ENCODE data around the gene ZMYND10. TPM values are rescaled to one million over a fixed set of nuclear protein-coding genes. Genes with fewer than 3 reads are reported as not detected.

Gene ZMYND10
- polyA plus RNA-seq, 1 experiment = 0.87 TPM

- ChIA-PET POLR2A (no interaction called here), CTCF (interaction anchor here (0.7 to 1.4 kb wide), 3 partner anchors 13 to 90 kb away, joined by 3 read pairs; no protein-coding TSS in a partner anchor)
- TF ChIP-seq, protein P1, sequence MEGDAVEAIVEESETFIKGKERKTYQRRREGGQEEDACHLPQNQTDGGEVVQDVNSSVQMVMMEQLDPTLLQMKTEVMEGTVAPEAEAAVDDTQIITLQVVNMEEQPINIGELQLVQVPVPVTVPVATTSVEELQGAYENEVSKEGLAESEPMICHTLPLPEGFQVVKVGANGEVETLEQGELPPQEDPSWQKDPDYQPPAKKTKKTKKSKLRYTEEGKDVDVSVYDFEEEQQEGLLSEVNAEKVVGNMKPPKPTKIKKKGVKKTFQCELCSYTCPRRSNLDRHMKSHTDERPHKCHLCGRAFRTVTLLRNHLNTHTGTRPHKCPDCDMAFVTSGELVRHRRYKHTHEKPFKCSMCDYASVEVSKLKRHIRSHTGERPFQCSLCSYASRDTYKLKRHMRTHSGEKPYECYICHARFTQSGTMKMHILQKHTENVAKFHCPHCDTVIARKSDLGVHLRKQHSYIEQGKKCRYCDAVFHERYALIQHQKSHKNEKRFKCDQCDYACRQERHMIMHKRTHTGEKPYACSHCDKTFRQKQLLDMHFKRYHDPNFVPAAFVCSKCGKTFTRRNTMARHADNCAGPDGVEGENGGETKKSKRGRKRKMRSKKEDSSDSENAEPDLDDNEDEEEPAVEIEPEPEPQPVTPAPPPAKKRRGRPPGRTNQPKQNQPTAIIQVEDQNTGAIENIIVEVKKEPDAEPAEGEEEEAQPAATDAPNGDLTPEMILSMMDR (IDR thresholded peaks at IDR 0.05; ENCODE audit: low read depth, low read length) = no peak
- H3K9me3 ChIP-seq (ENCODE audit: control insufficient read depth, insufficient read depth, low read length) = no peaks in the 10 kb centered on the region; the same call in 1 of the 2 replicates
- H3K4me3 ChIP-seq (ENCODE audit: low read depth, low read length) = no peak overlapping the region
- H3K27me3 ChIP-seq (ENCODE audit: control insufficient read depth, insufficient read depth, low read length) = no peaks in the 10 kb centered on the region
- no peak overlapping the region for H3K27ac ChIP-seq (ENCODE audit: low read depth, low read length)
- no peak for DNase-seq (ENCODE audit: low read depth, low spot score)
Observed at GRCh38 chr3:50323092-50323600, 22.4 kb downstream of the ZMYND10 start.

DNA sequence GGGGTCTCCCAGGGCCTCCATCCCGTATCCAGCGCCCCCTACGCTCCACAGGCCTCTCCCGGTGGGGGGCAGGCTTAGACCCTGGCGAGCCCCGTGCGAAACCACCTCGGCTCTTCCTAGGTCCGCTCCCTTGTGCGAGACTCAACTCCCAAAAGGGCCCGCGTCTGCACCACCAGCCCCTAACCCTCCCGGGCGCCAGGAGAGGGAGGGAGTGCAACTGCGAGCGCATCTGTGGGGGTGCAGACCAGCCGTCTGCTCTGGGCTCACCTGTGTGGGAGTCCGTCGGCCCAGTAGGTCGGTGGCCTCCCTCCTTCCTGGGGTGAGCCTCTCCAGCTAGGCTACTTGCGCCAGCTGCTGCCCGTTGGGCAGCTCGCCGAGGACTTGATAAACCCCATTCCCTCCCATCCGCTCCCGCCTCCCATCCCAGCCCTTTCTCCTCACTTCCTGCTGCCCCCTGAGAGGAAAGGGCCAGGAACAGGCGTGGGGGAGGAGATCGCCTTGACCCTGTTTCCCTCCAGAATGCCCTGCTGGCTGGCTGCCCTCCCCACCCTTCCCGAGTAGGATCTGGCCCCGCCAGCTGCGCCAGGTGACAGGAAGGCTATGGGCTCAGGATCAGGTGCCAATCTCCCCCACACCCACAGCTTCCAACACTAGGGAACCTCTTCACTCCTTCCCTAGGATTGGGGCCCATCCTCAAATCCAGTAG is 23.0 kb downstream of the ZMYND10 start, which contains the start of gene HYAL2:
TSS of gene HYAL2 (minus strand) at position 360 of the 706 bp plus-strand sequence. CDS start 2,256 bp downstream, outside the sequence.
- H3K27me3 ChIP-seq (ENCODE audit: control insufficient read depth, insufficient read depth, low read length) = no peaks in the 10 kb centered on the region
- ChIA-PET CTCF (interaction anchor here (0.7 to 1.4 kb wide), 2 partner anchors 14 to 62 kb away, joined by 3 read pairs; no protein-coding TSS in a partner anchor), POLR2A (no interaction called here)
- no peak for DNase-seq (ENCODE audit: low read depth, low spot score)
- H3K9me3 ChIP-seq (ENCODE audit: control insufficient read depth, insufficient read depth, low read length) = no peaks in the 10 kb centered on the region; the same call in 1 of the 2 replicates
- H3K4me3 ChIP-seq (ENCODE audit: low read depth, low read length) = peak within 1 kb of the TSS; percentile 83
- TF ChIP-seq, protein P1 (IDR thresholded peaks at IDR 0.05; ENCODE audit: low read depth, low read length) = no peak
- H3K27ac ChIP-seq (ENCODE audit: low read depth, low read length) = peak within 1 kb of the TSS; percentile 93

- ChIA-PET CTCF (interaction anchor here (1.4 kb wide), 1 partner anchor 62 kb away, joined by 3 read pairs; no protein-coding TSS in a partner anchor), POLR2A (interaction anchor here (0.8 kb wide), 1 partner anchor 30 kb away, joined by 3 read pairs; the partner anchor contains the start of gene IFRD2)
- Histone ChIP-seq H3K27me3 (ENCODE audit: control insufficient read depth, insufficient read depth, low read length) (no peaks in the 10 kb centered on the region), H3K27ac (ENCODE audit: low read depth, low read length) (no peak overlapping the region), H3K4me3 (ENCODE audit: low read depth, low read length) (peak overlapping the region; percentile 83), H3K9me3 (ENCODE audit: control insufficient read depth, insufficient read depth, low read length) (no peaks in the 10 kb centered on the region; the same call in 1 of the 2 replicates)
- DNase-seq (ENCODE audit: low read depth, low spot score) = no peak
- TF ChIP-seq, protein P1 (IDR thresholded peaks at IDR 0.05; ENCODE audit: low read depth, low read length) = no peak
Observed at GRCh38 chr3:50322115-50322385, 23.5 kb downstream of the ZMYND10 start.

DNA sequence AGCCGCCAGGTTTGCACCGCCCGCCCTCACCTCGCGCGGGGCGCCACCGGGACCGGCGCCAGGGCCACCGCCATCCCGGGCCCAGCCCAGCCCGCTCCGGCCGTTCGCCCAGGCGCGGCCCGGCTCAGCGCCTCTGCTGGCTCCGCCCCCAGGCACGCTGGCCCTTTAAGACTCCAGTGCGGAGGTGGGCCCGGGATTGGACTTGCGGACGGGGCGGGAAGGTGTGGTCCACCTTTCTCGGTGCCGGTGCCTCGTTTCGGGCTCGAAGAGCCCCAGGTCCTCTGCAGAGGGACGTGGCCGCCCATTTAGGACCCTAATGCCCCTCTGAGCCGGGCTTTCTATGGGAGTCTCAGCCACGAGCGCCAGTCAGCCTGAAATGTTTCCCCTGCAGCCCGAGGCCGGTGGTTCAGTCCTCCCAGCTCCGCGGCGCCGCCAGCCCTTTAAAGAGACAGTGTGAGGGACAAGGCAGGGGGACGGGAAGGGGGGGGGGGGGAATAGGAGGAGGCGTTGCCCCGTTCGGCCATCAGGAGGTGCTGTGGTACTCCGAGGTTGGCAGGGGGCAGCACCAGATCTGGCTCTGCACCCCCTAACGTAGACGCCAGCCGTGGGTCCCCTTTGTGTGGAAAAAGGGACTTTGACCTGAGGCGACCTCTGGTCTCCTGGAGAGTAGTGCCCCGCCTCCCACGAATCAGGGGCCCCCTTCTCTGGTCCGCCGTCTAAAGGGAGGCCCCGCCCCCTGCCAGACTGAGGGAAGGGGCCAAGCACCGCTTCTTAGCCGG is 24.0 kb downstream of the ZMYND10 start:
- no peaks in the 10 kb centered on the region; the same call in 1 of the 2 replicates for H3K9me3 ChIP-seq (ENCODE audit: control insufficient read depth, insufficient read depth, low read length)
- peak overlapping the region; percentile 83 for H3K4me3 ChIP-seq (ENCODE audit: low read depth, low read length)
- H3K27me3 ChIP-seq (ENCODE audit: control insufficient read depth, insufficient read depth, low read length) = no peaks in the 10 kb centered on the region
- TF ChIP-seq, protein P1 (IDR thresholded peaks at IDR 0.05; ENCODE audit: low read depth, low read length) = peak; percentile 49
- POLR2A ChIA-PET = interaction anchor here (0.6 to 0.8 kb wide), 3 partner anchors 19 to 58 kb away, joined by 3 to 9 read pairs (median 3); partner anchors contain the start of genes IFRD2 and RASSF1
- peak overlapping the region; percentile 93 for H3K27ac ChIP-seq (ENCODE audit: low read depth, low read length)
- DNase-seq (ENCODE audit: low read depth, low spot score) = peak; percentile 61
- CTCF ChIA-PET = interaction anchor here (0.6 to 1.4 kb wide), 8 partner anchors 9 to 154 kb away, joined by 3 to 5 read pairs (median 3); no protein-coding TSS in a partner anchor
